ENCODE results near the gene PRDM10.
"Not testable (repeated sequence)": the region's sequence is repeated elsewhere in the genome, so short reads cannot be mapped to it uniquely, and the experiment has no call there.

The PRDM10 gene, protein sequence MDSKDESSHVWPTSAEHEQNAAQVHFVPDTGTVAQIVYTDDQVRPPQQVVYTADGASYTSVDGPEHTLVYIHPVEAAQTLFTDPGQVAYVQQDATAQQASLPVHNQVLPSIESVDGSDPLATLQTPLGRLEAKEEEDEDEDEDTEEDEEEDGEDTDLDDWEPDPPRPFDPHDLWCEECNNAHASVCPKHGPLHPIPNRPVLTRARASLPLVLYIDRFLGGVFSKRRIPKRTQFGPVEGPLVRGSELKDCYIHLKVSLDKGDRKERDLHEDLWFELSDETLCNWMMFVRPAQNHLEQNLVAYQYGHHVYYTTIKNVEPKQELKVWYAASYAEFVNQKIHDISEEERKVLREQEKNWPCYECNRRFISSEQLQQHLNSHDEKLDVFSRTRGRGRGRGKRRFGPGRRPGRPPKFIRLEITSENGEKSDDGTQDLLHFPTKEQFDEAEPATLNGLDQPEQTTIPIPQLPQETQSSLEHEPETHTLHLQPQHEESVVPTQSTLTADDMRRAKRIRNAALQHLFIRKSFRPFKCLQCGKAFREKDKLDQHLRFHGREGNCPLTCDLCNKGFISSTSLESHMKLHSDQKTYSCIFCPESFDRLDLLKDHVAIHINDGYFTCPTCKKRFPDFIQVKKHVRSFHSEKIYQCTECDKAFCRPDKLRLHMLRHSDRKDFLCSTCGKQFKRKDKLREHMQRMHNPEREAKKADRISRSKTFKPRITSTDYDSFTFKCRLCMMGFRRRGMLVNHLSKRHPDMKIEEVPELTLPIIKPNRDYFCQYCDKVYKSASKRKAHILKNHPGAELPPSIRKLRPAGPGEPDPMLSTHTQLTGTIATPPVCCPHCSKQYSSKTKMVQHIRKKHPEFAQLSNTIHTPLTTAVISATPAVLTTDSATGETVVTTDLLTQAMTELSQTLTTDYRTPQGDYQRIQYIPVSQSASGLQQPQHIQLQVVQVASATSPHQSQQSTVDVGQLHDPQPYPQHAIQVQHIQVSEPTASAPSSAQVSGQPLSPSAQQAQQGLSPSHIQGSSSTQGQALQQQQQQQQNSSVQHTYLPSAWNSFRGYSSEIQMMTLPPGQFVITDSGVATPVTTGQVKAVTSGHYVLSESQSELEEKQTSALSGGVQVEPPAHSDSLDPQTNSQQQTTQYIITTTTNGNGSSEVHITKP

DNA sequence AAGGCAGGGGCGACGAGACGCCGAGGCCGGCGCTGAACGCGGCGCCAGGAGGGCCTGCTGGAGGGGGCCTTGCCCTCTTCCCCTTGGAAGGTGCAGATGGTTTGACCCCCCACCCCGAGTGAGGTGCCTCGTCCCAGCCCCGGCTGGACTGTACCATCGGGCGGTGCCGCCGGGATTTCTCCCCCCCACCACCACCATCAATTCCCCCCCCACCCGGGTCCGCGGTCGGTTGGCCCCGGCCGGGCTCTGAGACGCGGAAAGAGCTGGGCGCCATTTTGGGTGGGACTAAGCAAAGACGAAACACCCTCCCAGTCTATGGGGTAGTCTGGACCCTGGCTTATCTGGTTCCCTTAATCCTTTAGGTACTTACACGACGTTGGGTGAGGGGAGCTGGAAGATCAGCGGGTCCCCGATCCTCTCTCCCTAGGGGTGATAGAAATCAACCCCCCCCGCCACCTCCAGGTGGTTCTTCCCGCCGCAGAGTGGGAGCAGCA is at the start of gene PRDM10:
PRDM10 (minus strand) TSS at position 484 of the 494 bp plus-strand sequence. CDS start 41,871 bp downstream, outside the sequence.
- peak; percentile 86 for DNase-seq (ENCODE audit: low read depth, low spot score)

DNA sequence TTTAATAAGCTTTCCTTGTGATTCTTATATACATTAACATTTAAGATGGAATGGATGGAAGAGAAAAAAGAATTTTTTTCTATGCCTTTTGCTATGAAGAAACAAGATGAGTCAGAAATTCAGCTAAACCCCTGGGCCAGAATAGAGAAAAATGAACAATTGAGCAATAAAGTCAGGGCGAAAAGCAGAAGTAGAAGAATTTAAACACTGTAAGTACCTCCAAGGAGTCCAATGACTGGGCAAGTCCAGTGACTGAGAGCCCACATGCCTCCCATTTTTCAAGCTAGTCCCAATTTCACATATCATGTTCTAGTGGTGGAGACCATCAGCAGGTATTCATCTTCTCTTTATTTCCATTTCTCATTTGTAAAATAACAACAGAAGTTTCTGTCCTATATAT is 48.4 kb upstream of the PRDM10 start:
- no peak for DNase-seq (ENCODE audit: low read depth, low spot score)

DNA sequence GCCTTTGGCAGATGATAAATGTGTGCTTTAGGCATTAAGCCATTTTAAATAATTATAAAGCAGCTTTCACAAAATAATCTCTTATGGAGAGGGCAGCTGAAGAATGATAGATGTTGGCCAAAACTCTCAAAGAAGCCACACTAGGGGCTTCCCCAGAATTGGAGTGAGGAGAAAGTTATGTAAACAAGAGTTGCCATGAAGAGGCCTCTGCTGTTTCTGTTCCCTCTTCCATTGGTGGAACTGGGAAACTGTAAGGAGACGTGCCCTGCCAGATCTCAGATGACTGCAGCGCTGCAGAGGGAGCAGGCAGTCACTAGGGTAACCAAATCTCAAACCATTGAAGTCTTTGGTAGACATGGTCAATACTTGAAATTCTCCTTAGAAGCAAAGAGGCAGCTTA is 47.6 kb upstream of the PRDM10 start:
- no peak for DNase-seq (ENCODE audit: low read depth, low spot score)

DNA sequence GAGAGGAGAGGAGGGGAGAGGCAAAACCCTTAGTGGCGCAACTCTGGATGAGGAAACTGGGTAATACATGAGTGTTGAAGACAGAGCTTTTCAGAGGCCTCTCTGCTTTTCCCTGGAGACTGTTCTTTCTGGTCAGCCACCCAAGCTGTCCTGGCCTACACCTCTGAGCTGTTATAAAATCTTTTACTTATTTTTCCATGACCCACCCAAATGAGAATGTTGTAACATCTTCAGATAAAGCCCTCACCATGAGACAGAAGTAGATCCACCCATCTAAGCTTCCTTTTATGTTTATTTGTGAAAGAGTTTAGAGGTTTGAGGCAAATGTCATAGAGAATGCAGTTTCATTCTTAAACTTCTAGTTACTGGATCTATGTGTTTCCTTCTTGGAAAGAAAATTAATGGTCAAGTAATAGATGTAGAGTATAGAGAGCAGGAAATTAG is 46.7 kb upstream of the PRDM10 start:
- DNase-seq (ENCODE audit: low read depth, low spot score), result no peak

DNA sequence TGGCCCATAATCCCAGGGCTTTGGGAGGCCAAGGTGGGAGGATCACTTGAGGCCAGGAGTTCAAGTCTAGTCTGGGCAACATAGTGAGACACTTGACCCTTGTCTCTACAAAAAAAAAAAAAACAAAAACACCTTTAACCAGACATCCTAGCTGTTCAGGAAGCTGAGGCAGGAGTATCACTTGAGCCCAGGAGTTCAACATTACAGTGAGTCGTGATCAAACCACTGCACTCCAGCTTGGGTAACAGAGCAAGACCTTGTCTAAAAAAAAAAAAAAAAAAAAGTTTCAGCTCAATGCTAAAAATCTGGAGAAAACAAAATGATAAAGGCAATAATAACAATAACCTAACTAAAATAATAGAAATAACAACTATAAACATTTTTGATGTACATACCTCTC is 44.5 kb upstream of the PRDM10 start:
- DNase-seq (ENCODE audit: low read depth, low spot score), result no peak

DNA sequence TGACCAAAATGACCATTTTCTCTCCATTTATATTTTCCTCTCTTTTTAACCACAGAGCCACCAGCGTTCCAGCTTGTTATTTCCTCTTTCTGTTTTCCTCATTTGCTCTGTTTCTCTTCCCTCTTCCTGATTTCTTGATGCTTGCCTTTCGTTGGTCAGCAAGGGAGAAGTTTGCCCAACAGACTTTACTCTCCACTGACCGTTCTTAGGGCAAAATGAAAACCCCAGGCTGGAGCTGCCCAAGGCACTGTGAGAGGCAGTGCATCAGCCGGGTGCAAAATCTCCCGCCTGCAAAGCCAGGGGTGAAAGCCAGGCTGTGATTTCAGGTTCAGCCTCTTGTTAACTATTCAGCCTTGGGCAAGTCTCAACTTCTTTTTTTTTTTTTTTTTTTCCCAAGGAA is 40.9 kb upstream of the PRDM10 start:
- DNase-seq (ENCODE audit: low read depth, low spot score), result no peak

DNA sequence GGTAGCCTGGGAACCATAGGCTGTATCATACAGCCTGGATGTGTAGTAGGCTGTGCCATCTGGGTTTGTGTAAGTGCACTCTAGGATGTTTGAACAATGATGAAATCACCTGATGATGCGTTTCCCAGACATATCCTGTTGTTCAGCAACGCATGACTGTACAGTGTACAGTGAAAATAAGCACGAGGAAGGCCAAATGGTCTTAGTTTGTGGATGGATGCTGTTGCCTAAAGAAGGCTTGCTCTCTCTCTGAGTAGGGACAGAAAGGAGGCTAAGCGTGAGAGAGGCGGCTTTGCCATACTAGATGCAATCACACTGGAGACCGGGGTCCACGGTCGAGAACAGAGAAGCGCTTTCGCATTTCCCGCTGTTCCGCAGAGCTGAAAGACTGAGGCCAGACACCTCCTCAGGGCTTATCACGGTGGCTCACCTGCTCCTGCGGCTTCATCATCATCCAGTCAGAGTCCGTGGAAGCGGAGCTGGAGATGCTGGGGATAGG is 39.5 kb upstream of the PRDM10 start:
- no peak for DNase-seq (ENCODE audit: low read depth, low spot score)

DNA sequence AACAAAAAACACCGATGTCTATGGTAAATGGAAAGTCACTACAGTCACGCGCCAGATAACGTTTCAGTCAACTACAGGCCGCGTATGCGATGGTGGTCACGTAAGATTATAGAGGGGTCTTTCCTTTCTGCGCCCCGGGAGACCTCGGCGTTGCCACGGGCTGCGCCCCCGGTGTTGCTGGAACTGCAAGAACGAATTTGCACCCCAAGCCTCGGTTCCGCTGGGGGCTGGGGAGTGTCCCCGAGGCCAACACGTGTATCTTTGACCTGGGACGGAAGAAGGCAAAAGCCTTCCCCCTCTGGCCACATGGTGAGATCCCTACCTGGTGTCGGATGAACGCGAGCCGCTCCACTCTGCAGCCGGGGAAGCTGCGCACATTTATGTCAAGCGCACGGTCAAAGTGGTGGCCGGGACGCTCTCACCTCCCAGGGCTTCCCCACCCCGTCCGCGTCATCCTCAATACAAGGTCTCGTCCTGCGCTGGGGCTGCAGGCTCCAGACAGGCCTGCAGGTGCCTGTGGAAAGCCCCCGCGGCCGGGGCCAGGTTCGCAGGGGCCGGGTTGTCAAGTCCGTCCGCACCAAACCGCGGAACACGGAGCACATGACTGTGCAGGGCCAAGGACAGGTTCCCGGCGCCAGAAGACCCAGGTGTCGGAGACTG is 37.8 kb upstream of the PRDM10 start:
- no peak for DNase-seq (ENCODE audit: low read depth, low spot score)

DNA sequence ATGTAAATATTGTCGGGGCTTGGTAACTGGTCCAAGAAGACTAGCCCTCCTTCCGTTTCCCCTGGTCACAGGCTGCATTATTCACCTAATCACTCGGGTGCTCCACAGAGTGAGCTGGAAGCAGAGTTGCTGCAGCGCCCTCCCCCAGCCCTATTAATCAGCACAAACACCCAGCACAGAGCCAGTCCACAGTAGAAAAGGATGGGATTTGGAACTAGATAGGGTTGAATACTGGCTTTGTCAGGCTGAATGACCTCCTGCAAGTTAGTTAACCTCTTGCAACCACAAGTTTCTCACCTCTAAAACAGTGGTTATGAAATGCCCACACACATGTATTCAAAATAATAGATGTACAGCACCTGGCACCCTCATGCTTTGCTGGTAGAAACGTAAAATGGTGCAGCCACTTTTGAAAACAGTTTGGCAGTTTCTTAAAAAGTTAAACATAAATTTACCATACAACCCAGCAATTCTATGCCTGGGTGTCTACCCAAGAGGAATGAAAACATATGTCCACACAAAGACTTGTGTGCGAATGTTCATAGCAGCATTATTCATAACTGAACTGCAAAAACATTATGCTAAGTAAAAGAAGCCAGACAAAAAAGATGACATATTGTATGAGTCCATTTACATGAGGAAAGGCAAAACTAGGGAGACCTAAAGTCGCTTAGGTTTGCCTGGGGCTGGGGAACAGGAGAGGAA is 35.4 kb upstream of the PRDM10 start:
- DNase-seq (ENCODE audit: low read depth, low spot score), result no peak

DNA sequence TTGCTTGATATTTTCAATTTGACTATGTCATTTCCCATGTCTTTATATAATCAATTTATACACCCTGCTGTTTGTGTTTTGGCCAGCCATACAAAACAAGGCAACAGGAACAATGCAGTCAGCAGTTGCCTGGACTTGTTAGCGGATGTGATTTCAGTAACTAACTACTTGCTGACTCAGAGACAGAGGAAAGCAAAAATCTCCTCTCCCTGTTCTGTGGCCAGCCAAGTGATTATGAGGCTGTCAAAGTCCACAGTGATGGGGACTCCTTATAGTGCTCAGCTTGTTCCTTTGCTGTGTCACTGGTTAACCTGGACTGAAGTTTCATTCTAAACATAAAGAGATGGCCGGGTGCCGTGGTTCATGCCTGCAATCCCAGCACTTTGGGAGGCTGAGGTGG is 34.4 kb upstream of the PRDM10 start:
- DNase-seq (ENCODE audit: low read depth, low spot score), result no peak

DNA sequence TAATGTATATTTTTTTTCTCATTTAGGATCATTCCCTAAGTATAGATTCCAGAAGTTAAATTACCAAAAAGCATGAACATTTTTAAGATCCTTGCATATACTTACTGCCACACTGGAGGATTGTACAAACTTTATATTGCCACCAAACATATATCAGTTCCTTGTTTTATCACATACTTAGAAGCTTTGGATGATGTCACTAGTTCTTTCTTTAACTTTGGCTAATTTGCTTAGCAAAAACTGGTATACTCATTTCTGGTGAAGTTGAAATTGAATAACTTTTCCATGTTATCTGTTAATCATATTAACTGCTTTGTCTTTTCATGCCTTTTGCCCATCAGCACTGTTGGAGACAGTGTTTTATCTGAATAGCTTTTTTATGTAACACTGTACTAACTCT is 31.6 kb upstream of the PRDM10 start:
- DNase-seq (ENCODE audit: low read depth, low spot score), result no peak

DNA sequence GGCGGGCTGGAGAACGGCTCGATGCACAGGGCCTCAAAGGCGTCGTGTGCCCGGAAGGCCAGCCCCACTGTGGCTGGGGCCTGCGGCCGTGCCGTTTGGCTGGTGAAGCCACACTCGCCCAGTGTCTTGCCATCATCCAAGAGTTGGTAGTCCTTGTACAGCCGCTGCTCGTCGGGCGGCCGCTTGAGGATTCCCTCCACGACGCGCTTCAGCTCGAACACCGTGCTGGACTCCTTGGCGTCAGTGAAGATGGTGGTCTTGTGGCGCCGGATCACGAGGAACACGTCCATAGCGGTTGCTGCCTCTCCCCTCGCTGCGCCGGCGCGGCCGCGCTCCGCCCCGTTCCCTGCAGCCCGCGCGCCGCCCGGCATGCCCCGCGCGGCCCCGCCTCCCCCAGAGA is 30.3 kb upstream of the PRDM10 start:
- DNase-seq (ENCODE audit: low read depth, low spot score), result no peak

DNA sequence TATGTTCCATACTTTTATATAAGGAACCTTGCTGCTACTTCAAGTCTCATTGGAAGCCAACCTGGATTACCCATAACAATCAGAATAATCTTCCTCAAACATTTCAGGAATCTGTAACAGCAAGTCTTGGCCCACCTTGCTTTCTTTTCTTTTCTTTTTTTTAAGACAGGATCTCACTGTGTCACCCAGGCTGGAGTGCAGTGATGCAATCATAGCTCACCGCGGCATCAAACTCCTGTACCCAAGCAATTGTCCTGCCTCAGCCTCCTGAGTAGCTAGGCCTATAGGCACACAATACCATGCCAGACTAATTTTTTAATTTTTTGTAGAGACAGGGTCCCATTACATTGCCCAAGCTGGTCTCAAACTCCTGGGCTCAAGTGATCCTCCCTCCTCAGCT is 29.3 kb upstream of the PRDM10 start:
- no peak for DNase-seq (ENCODE audit: low read depth, low spot score)

DNA sequence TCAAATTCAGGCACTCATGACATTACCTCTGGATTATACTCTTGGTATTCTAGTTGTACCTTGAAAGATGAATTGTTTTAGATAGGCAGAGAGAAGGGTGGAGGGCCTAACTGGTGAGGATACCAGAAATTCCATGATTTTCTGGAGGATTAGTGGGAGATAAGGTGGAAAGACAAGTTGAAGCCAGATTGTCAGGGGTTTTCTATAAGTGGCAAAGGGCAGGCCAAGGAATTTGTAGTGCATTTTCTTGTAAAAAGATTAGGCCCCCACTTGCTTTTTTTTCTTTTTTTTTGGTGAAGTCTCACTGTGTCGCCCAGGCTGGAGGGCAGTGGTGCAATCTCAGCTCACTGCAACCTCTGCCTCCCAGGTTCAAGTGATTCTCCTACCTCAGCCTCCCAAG is 28.4 kb upstream of the PRDM10 start:
- DNase-seq (ENCODE audit: low read depth, low spot score), result no peak

DNA sequence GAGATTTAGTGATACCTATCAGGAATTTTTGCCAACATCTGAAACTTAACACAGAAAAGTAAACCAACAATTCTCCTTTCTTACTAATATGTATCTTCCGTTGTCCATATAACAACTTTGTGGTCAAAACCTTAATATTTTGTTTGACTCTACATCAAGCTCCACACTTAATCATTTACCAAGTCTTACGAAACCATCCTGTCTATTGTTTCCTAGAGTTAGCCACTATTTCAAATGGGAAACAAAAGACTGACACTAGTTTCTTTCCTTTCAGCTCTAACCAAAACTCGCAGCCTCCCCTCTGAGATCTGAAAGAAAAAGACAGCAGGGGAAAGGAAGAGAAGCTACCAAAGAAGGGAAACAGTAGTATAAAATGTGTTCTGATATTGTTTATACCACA is 26.5 kb upstream of the PRDM10 start:
- DNase-seq (ENCODE audit: low read depth, low spot score), result no peak

DNA sequence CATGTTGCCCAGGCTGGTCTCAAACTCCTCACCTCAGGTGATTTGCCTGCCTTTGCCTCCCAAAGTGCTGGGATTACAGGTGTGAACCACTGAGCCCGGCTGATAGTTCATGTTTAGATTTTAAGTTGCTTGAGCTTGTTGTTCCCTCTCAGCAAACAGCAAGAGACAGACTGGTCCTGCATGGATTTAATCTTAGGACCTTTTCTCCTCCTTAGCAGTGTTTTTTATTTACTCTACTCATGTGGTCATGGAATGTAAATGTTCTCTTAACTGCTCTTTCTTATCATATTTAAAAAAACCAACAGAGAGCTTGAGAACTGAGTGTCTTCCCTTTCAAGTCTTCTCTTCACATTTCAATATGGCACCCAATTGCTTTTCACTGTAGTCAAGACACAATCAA is 22.7 kb upstream of the PRDM10 start:
- no peak for DNase-seq (ENCODE audit: low read depth, low spot score)

DNA sequence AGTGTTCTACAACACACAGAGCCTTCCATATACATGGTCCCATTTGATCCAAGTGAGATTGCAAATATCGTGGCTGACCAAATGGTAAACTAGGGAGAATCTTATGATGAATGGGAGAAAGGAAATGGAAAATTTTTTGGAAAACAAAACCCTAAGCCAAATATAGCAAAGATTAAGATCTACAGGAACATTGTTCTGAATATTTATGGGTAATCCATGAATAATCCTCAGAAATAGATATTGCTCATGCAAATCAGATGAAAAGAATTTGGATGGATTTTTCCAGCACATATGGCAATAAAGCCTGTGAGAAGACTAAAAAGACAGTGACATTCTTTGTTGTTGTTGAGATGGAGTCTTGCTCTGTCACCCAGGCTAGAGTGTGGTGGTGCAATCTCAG is 21.7 kb upstream of the PRDM10 start:
- DNase-seq (ENCODE audit: low read depth, low spot score), result no peak

DNA sequence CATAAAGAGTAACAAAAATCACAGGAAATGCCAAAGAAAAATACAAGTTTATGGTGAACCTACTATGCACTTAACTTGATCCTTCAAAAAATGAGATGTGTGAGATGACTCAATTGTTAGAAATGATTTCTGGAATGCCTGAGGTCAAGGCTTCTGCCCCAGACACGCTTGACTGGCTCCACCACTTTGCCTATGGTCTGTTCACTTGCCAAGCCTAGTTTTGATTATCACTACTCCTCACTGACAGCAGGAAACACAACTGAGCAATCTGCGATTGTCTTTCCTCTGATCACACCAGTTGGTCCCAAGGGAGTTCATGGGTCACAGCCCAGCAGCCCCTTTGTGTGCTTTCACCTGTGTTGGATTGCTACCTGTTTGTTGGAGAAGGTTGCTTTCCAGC is 20.6 kb upstream of the PRDM10 start:
- no peak for DNase-seq (ENCODE audit: low read depth, low spot score)

DNA sequence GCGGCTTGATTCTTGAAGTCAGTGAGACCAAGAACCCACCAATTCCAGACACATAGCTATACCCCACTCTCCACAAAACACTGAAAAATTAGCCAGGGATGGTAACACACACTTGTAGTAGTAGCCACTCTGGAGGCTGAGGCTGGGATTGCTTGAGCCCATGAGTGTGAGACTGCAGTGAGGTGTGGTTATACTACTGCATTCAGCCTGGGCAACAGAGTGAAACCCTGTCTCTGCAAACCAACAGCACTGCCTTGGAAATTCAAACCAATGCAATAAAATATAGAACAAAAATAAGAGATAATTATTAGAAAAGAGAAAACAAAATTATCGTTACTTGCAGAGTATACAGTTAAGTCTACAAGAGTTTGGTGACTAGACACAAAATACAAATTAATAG is 20.2 kb upstream of the PRDM10 start:
- no peak for DNase-seq (ENCODE audit: low read depth, low spot score)

DNA sequence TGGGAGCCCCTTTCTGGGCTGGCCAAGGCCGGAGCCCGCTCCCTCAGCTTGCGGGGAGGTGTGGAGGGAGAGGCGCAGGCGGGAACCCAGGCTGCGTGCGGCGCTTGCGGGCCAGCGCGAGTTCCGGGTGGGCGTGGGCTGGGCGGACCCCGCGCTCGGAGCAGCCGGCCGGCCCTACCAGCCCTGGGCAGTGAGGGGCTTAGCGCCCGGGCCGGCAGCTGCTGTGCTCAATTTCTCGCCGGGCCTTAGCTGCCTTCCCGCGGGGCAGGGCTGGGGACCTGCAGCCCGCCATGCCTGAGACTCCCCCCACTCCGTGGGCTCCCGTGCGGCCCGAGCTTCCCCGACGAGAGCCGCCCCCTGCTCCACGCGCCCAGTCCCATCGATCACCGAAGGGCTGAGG is 19.0 kb upstream of the PRDM10 start:
- not testable (repeated sequence) for DNase-seq (ENCODE audit: low read depth, low spot score)

DNA sequence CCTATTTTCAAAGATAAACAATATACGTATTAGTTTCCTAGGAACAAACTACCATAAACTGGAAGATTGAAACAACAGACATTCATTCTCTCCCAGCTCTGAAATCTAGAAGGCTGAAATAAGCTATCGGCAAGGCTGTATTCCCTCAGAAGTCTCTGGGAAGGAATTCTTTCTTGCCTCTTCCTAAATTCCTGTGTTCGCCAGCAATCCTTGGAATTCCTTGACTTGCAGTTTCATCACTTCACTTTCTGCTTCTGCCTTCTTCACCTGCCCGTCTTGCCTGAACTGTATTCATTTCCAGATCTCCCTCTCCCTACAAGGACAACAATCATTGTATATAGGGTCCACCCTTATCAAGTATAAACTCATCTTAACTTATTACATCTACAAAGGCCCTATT is 17.7 kb upstream of the PRDM10 start:
- no peak for DNase-seq (ENCODE audit: low read depth, low spot score)
